OCI-LY3 (cell line): ENCODE results near the gene SMTNL2.

Source experiments
- H2AFZ ChIP-seq: fragments of 200-600, 300-600 bp; shearing (Covaris generic); 2 replicates; pipeline ENCODE4 v1.6.0; 2014; ENCODE audit warnings: antibody characterized with exemption, low read depth, low read length
- H3K27ac ChIP-seq: fragments of 200-600, 300-600 bp; sonication (generic); 2 replicates; pipeline ENCODE4 v1.5.1; 2014; ENCODE audit warnings: mild to moderate bottlenecking, low read length, moderate library complexity, mixed read lengths
- H3K27me3 ChIP-seq: fragments of 200-600, 300-600 bp; sonication (generic); 2 replicates; pipeline ENCODE4 v1.6.1; 2014; ENCODE audit warnings: low read depth, low read length, mixed read lengths
- H3K36me3 ChIP-seq: fragments of 200-600, 300-600 bp; sonication (generic); replicated peaks from 2 replicates; pipeline ENCODE3; 2014; ENCODE audit warnings: low read depth, low read length, mixed read lengths
- H3K4me1 ChIP-seq: fragments of 300-600, 200-600 bp; sonication (generic); 2 replicates; pipeline ENCODE4 v1.6.1; 2014; ENCODE audit warnings: low read length, mixed read lengths
- H3K4me2 ChIP-seq: fragments of 200-600, 300-600 bp; sonication (generic); 2 replicates; pipeline ENCODE4 v1.6.1; 2014; ENCODE audit warnings: low read length, mixed read lengths
- H3K4me3 ChIP-seq: fragments of 300-600, 200-600 bp; sonication (generic); 2 replicates; pipeline ENCODE4 v1.5.1; 2014; ENCODE audit warnings: antibody characterized with exemption, mild to moderate bottlenecking, low read length, moderate library complexity
- H3K79me2 ChIP-seq: fragments of 300-600, 200-600 bp; shearing (Covaris generic); 2 replicates; pipeline ENCODE4 v1.6.1; 2014; ENCODE audit warnings: mild to moderate bottlenecking, low read length, mixed read lengths
- H3K9ac ChIP-seq: fragments of 300-600, 200-600 bp; shearing (Covaris generic); 2 replicates; pipeline ENCODE4 v1.6.0; 2014; ENCODE audit warnings: mild to moderate bottlenecking, low read length, moderate library complexity
- H3K9me3 ChIP-seq: fragments of 200-600, 300-600 bp; shearing (Covaris generic); 2 replicates; pipeline ENCODE4 v1.6.1; 2014; ENCODE audit warnings: low read length, mixed read lengths; ENCODE audit not compliant: insufficient read depth
- H4K20me1 ChIP-seq: fragments of 200-600, 300-600 bp; sonication (generic); 2 replicates; pipeline ENCODE4 v1.6.1; 2016; ENCODE audit warnings: low read length, mixed read lengths; ENCODE audit not compliant: insufficient read depth
- EZH2phosphoT487 ChIP-seq: fragments of 200-600 bp; shearing (Covaris generic); IDR thresholded peaks from 2 replicates; pipeline ENCODE4 v1.6.1; 2018; ENCODE audit warnings: antibody characterized with exemption, mixed run types, low read depth
- TF ChIP-seq, protein P1 (sequence below): fragments of 200-600, 300-600 bp; sonication (generic); IDR thresholded peaks from 2 replicates; pipeline ENCODE4 v1.5.1; 2014; ENCODE audit warnings: antibody characterized with exemption, low read length, low read depth

The SMTNL2 gene

DNA sequence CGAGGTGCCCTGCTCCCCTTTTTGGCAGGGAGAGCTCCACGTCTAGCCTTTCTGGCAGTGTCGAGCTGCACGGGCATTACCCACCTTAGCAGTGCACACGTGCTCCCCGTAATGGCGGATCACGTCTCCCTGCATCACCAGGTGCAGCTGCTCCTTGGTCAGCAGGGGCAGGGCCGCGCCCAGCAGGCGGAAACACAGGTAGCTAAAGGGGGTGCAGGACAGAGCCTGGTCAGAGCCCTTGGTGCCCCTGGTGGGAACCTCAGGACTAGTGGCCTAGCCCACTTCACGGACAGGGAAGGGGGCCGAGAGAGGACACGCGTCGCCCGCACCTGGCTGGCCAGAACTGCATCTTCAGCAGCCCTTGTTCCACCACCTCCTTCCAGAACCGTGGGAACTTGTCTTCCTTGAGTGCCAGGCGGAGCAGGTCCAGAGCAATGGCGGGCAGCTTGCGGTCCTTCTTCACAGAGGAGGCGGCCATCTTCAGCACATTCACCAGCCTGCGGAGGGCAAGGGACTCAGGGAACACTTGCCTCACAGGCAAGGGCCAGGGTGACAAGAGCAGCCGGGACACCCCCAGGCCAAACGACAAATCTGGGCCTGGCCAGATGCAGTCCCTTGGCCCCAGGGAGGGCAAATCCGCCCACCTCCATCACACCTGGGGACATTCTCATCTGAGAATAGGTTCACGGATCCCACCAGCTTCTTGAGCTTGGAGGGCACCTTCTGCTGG, 32.4 kb upstream of the SMTNL2 start:
- TF ChIP-seq, protein P1, sequence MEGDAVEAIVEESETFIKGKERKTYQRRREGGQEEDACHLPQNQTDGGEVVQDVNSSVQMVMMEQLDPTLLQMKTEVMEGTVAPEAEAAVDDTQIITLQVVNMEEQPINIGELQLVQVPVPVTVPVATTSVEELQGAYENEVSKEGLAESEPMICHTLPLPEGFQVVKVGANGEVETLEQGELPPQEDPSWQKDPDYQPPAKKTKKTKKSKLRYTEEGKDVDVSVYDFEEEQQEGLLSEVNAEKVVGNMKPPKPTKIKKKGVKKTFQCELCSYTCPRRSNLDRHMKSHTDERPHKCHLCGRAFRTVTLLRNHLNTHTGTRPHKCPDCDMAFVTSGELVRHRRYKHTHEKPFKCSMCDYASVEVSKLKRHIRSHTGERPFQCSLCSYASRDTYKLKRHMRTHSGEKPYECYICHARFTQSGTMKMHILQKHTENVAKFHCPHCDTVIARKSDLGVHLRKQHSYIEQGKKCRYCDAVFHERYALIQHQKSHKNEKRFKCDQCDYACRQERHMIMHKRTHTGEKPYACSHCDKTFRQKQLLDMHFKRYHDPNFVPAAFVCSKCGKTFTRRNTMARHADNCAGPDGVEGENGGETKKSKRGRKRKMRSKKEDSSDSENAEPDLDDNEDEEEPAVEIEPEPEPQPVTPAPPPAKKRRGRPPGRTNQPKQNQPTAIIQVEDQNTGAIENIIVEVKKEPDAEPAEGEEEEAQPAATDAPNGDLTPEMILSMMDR = no peak
- TF ChIP-seq EZH2phosphoT487 = no peak
- H4K20me1 ChIP-seq = no peaks in the 10 kb centered on the region

DNA sequence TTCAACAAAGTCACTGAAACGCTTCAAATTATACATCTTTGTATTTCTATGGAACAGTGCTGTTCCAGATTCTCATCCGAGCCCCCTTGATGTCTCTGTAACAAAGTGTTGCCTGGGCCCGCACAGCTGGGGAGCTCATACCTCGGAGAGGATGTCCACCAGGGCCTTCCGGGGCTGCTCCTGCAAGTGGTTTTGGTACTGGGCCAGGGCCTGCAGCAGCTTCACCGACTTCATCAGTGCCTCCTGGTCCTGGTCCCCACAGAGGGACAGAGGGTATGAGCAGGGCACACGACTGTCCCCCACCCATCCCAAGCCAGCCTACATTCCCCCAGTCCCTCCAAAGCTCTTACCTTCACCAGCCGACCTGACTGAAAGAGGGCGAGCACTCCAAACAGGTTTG, 30.7 kb upstream of the SMTNL2 start:
- H3K9ac ChIP-seq = peak overlapping the region; percentile 95
- H3K4me3 ChIP-seq = peak overlapping the region; percentile 99
- H3K27me3 ChIP-seq = no peaks in the 10 kb centered on the region
- no peak overlapping the region for H2AFZ ChIP-seq
- H3K4me2 ChIP-seq = peak overlapping the region; percentile 92
- no peaks in the 10 kb centered on the region for H4K20me1 ChIP-seq
- peaks cover 30% of the 10 kb centered on the region for H3K36me3 ChIP-seq
- H3K79me2 ChIP-seq = peaks cover 45% of the 10 kb centered on the region
- no peaks in the 10 kb centered on the region for H3K9me3 ChIP-seq
- H3K4me1 ChIP-seq = peaks cover 20% of the 10 kb centered on the region
- no peak overlapping the region for H3K27ac ChIP-seq
- TF ChIP-seq, protein P1 = no peak
- TF ChIP-seq EZH2phosphoT487 = no peak

More for the DNA sequence above, 32.4 kb upstream of the SMTNL2 start:
- peaks cover 45% of the 10 kb centered on the region for H3K79me2 ChIP-seq
- no peaks in the 10 kb centered on the region for H3K27me3 ChIP-seq
- H3K4me1 ChIP-seq = peaks cover 19% of the 10 kb centered on the region
- H3K36me3 ChIP-seq = peaks cover 30% of the 10 kb centered on the region
- H3K4me3 ChIP-seq = no peak overlapping the region
- H2AFZ ChIP-seq = no peak overlapping the region
- no peaks in the 10 kb centered on the region for H3K9me3 ChIP-seq
- no peak overlapping the region for H3K4me2 ChIP-seq
- no peak overlapping the region for H3K9ac ChIP-seq
- H3K27ac ChIP-seq = no peak overlapping the region

DNA sequence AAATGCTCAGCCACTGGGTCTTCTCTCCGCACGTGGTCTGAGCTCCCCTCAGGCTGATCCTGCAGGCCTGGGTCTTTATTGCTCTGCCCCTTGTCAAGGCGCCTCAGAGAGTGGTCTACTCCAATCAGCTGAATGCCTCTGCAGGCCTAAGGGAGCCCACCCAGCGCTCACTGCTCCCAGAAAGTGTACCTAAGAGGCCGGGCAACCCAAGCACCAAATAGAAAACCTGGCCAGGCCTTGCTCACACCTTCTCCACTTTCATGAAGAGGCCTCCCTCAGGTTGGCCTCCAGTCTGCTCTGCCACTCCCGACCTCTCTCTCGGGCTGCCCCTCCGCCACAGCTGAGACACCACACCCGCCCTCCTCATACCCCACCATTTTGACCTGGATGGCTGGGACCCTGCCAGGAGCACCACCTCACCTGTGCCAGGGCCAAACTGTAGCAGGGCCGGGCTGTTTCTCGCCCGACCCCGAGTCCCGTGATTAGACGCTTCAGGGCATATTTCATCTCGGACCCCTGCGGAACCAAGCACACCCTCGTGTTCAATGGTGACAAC, 29.8 kb upstream of the SMTNL2 start:
- H3K36me3 ChIP-seq = peaks cover 30% of the 10 kb centered on the region
- H3K9ac ChIP-seq = peak overlapping the region; percentile 95
- no peaks in the 10 kb centered on the region for H3K9me3 ChIP-seq
- H3K27ac ChIP-seq = peak overlapping the region; percentile 58
- TF ChIP-seq, protein P1 = no peak
- H4K20me1 ChIP-seq = no peaks in the 10 kb centered on the region
- peak overlapping the region; percentile 99 for H3K4me3 ChIP-seq
- H3K27me3 ChIP-seq = no peaks in the 10 kb centered on the region
- H3K4me1 ChIP-seq = peaks cover 26% of the 10 kb centered on the region
- peak overlapping the region; percentile 92 for H3K4me2 ChIP-seq
- 0 out of 2 replicates have a peak overlapping the region, but pooled peaks have one; percentile 11 for H2AFZ ChIP-seq
- H3K79me2 ChIP-seq = peaks cover 45% of the 10 kb centered on the region

DNA sequence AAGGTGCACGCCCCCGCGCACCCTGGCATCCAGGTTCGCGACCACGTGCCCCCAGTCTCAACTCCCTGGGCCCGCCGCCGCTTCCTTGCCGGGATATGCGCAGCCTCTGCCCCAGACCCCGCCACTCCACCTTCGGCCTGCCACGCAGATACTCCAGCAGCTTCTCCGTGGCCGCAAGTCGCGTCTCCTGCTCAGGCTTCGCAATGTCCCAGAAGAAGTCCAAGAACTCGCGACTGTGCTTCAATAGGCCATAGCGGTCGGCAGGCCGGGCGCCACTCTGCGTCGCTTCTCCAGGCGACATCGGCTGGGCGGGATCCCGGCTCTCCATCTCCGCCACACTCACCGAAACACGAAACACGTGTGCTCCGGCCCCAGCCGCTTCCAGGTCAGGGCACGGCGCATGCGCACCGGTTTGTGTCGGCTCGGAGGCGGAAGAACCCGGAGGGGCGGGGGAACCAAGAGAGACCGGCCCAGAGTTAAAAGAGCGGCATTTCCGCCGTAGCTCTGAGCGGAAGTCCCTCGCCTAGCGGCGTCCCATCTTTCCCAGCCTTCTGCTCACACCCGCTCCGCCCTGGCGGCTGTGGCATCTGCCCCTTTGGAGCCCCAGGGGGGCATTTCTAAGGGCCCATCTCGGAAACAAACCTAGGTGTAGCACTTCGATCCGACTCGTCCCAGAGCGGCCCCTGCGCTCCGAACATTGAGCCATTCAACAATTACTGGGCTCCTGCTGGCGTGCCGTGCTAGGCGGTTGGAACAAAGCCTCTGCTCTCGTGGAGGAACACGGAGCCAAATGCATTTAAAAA, 29.1 kb upstream of the SMTNL2 start, which contains the start of gene MYBBP1A:
MYBBP1A (minus strand) TSS at position 388 of the 803 bp plus-strand sequence; CDS start at position 328, 60 bp downstream.
- peak within 1 kb of the TSS; percentile 95 for H3K9ac ChIP-seq
- H3K79me2 ChIP-seq = peaks cover 45% of the 10 kb centered on the region
- peak within 1 kb of the TSS; percentile 52; the same call in 1 of the 2 replicates for H2AFZ ChIP-seq
- no peaks in the 10 kb centered on the region for H3K9me3 ChIP-seq
- peak within 1 kb of the TSS; percentile 82 for H3K27ac ChIP-seq
- H4K20me1 ChIP-seq = no peaks in the 10 kb centered on the region
- H3K27me3 ChIP-seq = no peaks in the 10 kb centered on the region
- H3K4me1 ChIP-seq = peaks cover 32% of the 10 kb centered on the region
- peak within 1 kb of the TSS; percentile 99 for H3K4me3 ChIP-seq
- TF ChIP-seq, protein P1 = peak; percentile 6; the same call in 1 of the 2 replicates
- TF ChIP-seq EZH2phosphoT487 = no peak
- H3K36me3 ChIP-seq = peaks cover 27% of the 10 kb centered on the region
- H3K4me2 ChIP-seq = peak within 1 kb of the TSS; percentile 99
